ENCODE results near the gene SSH2. TPM values are rescaled to one million over a fixed set of nuclear protein-coding genes. Genes with fewer than 3 reads are reported as not detected.

SSH2 gene
- total RNA-seq: 10.9 and 18.6 TPM in 2 replicates

GRCh38 chr17:29929533-29930408, at the start of gene SSH2:
Gene SSH2 (minus strand): TSS chr17:29930228. CDS start chr17:29930000, 228 bp downstream.

GRCh38 chr17:29941334-29941733, 11.3 kb upstream of the SSH2 start, which contains the start of gene EFCAB5:
Gene EFCAB5 (plus strand): TSS chr17:29941634. CDS start chr17:29941797, 163 bp downstream.

GRCh38 chr17:29622337-29623282, 307.4 kb downstream of the SSH2 start, which contains the start of gene CORO6:
Gene CORO6 (minus strand): TSS chr17:29622912. CDS start chr17:29621421, 1,491 bp downstream.

GRCh38 chr17:29592850-29593551, 337.0 kb downstream of the SSH2 start, which contains the start of gene ANKRD13B:
Gene ANKRD13B (plus strand): TSS chr17:29593132. CDS start chr17:29593622, 490 bp downstream.

GRCh38 chr17:29589524-29590410, 340.3 kb downstream of the SSH2 start, which contains the start of gene GIT1:
Gene GIT1 (minus strand): TSS chr17:29589648. CDS start chr17:29589378, 270 bp downstream.

Other genes with a start within 250 kb of the SSH2 start
- 0.69 and 1.1 TPM in 2 replicates for gene EFCAB5, start 11.4 kb upstream of the SSH2 start, total RNA-seq
- gene NSRP1, start 186.6 kb upstream of the SSH2 start, total RNA-seq: 8.8 and 10.2 TPM in 2 replicates

All from bronchial smooth muscle cell (primary cell).